Left kidney (tissue), 2 donors: ENCODE data around the gene SEC16A. TPM values are rescaled to one million over a fixed set of nuclear protein-coding genes. Genes with fewer than 3 reads are reported as not detected.
A peak's percentile ranks its signal among the peaks of the same experiment; 100 is the strongest.

ENCODE experiments used
- DNase-seq: peaks from one replicate; pipeline ENCODE4 v3.0.0-alpha.2; 2013
- polyA plus RNA-seq: library from polyadenylated mRNA; unstranded; fragments of 120-200 nt; gene quantifications from one replicate; pipeline ENCODE4 v1.2.1, GENCODE V29; 2013; ENCODE audit not compliant: insufficient read length

Gene SEC16A
- polyA plus RNA-seq, 1 donor, result 68.5 TPM

DNA sequence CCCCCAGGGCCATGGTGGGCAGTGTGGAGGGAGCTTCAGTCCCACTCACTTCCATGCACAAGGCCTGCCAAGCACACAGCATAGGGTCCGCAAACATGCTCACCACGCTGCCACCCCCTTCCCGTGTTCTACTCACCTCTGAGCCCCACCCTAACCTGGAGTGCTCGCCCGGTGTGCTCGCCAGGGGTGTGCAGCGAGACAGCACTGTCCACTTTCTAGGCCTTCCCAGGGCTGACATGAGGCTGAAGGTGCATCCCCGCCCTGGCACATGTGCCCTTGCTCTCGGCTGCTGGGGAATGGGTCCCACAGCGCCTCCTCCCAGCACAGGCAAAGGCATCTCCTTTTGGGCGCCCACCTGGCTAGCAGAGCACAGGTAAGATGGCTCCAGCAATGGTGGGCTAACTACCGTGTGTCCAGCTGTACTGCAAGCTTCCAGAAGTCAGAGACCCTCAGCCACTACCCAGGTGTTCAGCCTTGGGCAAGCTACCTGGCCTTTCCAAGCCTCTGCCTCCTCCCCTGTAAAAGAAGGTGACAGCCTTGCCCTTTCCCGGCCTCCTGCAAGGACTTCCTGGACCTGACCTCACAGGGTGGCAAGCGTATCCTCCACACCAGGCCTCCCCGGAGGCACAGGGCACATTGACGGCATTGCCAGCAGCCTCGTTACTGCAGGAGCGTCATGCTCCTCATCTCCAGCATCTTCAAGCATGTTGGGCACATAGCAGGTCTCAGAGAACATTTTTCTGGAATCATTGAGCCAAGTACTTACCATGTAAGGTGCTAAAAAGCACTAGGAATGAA, 4.2 kb upstream of the SEC16A start:
- no peak for DNase-seq

DNA sequence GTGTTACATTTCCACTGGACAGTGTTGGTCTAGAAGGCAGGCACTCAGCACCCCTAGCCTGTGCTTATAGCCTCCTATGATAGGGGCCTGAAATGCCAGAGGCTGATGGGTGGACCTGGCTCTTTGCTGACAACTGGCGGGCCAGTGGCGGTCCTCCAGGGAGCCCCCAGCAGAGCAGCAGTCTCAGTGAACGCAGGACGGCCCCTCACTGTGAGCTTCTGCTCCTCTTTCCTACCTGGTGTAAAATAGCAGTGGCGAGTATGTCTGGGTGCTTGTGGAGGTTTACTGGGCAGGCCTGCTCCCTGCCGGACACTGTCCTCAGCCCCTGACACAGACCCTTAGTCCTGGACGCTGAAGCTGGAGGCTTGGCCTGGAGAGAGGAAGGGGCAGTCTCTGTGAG, 3.3 kb upstream of the SEC16A start:
- no peak for DNase-seq

DNA sequence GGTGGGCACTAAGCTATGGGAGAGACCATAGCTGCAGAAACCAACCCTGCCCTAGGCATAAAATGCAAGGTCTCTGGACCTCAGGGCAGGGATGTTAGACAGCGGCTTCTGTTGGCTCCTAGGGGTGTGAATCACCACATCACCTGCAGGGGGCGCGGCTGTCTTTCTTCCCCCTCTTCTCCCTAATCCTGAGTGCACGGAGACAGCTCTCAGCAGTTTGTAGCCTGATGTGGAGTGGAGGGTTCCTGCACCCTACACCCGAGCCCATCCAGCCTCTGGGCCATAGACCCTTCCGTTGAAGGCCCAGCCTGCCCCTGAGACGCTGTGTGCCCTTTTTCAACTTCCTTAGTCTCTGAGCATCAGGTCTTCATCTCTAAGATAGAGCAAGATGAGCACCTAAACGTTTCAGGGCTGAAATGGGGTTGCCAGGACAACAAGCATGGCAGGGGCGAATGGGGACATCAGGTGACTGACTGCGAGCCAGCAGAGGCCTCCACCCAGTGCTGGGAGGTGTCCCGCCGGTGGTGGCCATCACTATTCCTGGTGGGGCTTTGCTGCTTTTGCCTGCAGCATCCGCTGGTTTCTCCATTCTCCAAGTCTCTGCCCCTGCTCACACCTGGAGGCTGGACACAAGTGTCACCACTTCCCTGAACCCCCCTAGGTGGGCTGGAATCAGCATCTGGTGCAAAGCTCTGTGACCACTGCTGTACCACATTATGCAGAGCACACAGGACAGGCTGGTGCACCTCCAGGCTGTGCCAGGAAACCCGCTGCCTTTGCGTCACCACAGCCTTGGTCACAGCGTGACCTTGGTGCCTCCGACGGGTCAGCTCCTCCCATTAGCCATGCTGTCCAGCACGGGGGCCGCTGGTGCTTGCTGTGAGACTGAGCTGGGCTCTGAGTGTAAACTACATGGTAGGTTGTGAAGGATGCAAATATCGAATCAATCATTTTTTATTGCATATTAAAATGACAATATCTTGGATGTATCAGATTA, 2.5 kb upstream of the SEC16A start:
- DNase-seq, result peak; percentile 73

DNA sequence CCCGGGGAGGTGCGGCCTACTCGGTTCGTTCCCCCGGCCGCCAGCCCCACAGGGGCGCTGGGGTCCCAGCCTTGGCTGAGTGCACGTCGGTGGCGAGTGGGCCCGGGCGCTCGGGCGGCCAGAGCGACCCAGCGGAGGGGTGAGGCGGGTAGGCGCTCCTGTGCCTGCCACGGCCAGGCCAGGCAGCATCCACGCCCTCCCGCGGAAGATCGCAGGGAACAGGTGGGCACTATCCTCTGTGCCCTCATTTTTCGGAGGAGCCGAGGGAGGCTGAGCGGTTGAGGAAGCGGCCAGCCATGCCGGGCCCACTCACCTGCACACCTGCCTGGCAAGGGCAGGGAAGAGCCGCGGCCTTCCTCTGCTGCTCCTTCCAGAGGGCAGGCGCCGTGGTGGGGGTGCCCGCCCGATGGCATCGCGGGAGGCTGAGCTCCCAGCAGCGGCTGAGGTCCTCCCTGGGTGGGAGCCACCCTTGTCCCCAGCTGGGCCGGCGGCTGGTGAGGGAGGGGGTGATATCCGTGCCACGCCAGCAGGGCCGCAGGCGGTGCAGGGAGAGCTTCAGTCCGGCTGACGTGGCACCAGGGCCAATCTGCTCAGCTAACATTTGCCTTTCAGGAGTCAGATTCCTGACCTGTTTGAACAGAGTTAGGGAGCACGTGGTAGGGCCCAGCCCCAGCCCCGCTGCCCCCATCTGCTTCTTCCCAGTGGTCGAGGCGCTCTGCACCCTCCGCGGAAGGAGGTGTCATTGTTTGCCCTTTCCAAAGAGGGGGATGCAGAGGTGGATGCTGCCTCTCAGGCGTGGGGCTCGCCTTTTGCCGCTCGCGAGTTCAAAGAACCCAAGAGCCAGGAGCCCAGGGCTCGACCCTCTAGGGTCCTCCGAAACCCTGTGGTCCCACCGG, 1.6 kb upstream of the SEC16A start:
- DNase-seq, result no peak

DNA sequence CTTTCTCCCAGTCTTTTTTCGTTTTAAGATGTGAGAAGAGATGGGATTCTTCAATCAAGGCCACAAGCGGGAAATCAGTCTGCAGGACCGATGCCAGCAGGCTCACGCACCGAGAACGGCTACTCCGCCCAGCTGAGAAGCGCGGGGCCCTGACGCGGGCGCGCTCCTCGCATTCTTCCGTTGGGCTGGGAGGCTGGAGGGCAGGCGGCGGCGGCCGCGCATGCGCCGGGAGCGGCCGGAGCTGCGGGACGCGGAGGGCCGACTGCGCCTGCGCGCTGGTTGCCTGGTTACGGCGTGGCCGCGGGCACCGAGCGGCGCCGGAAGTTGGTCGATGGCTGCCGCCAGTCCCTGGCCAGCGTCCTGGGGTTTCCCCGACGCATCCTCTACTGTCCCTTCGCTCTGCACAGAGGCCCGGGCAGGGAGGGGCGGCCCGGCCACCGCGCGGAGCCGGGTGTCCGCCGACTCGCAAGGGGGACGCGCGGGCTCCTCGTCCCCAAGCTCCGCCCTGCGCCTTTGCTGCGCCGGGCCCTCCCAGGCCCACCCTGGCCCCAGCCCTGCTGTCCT, 831 bp upstream of the SEC16A start:
- DNase-seq, result peak; percentile 88

DNA sequence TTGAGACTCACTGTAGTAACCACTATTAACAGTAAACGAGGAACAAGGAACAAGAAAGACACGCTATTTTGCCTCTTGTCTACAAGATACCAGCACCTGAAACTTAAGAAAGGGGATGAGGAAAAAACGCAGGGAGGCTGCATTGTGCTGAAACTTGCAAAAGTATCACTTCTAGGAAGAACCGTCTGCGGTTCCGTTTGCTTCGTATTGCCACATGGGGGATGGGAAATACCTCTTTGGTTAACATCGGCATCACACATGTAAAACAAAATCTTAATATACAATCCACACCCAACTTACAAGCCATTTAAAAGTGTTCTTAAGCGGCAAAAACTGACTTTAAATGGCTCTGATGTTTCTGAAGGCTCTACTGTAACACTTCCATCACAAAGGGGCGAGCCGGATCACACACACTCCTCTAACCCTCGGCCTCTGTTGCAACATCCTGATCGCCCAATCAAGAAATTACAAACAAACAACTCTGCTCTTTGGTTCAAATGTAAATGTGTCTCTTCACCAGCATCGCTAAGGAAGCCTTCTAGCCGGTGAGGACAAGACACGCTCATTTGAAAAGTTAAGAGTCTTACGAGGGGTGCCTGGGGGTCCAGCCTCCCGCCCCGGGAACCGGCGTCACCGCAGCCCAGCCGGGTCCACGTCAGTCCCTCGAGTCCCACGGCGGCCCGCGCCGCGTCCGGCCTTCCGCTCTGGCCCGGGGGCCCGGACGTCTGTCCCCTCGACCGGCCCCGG, 621 bp downstream of the SEC16A start:
- DNase-seq, result no peak

DNA sequence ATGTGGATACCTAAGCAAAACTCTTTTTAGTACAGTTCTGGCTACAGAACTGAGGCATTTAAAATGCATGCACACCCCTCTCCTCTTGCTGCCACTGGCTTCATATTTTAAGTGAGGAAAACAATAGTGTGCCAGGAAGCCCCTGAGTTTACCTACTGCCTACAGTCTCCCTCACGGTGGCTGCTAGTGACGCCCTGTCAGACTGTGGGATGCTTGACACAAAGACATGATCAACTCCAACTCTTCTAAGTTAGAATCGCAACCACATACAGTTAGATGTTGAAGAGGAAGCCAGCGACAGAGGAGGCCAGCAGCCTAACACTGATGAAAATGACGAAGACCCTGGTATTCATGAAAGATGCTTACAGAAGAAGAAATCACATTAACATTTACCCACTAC, 1.3 kb downstream of the SEC16A start:
- no peak for DNase-seq

DNA sequence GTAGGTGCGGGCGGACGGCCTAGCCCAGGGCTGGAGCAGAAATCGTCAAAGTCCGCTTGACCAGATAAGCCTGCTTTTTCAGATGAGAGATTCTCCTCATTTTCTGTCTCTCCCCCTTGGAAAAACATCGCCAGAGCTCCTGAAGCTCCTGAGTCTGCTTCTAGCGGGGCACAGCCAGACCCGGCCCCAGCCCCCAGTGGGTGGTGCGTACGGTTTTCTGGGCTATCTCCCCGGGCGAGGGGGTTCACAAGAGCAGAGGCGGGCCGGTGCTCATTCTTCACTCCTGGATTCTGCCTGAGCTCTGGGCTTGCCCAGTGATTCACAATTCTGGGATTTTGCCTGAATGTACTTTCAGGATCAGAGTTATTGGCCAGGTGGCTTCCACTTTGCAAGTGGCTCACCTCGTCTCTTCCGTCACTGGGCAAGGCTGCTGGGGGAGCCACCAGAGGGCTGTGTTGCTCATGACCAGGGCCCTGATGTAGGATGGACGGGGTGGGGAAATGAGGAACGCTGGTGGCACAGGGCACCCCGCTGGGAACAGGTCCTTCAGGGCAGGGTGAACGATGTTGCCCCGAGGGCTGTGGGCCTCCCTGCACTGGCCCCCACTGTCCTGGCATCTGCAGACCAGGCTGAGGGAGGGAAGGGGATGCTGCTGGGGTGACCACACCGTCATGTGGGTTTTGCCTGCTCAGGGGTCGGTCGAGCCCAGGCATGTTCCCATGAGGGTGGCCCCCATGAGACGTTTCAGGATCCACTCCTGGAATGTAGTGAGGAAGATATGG, 6.3 kb downstream of the SEC16A start:
- DNase-seq, result no peak

DNA sequence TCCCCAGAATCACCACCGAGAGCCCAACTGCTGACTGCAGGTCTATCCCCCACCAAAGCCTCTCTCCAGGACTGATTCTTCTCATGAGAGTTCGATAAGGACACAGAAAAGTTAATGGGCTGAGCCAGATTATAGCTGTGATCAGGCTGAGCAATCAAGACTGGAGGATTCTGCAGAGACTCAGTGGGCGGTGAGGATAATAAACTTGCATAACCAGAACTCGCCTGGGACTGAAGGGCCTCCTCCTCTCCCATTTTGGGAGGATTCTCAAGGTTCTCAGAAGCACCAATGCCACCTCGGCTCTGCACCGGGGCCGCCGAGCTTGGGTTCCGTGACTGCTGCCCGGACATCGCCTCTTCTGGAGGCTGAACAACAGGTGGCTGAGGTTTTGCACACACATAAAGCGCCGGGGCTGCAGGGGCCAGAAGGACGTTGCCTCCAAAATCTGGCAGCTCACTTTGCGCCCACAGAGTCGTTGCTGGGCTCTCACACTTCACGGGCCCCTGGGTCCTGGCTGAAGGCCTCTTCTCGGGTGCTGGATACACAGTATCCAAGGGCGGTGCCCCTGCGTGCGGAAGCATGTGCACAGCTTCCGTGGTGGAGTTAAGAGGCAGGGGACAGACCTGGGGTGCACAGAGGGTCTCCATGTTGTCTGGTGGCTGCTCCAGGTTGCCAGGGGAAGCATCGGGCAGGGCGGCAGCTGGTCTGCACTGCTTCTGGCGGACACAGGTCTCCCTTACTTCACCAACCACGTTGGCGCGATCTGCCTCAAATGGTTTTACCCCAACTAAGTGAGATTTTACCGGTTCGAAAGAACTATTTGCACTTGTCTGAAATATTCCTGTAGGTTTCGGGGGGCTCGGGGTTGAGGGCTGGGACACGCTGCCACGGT, 7.6 kb downstream of the SEC16A start:
- no peak for DNase-seq

DNA sequence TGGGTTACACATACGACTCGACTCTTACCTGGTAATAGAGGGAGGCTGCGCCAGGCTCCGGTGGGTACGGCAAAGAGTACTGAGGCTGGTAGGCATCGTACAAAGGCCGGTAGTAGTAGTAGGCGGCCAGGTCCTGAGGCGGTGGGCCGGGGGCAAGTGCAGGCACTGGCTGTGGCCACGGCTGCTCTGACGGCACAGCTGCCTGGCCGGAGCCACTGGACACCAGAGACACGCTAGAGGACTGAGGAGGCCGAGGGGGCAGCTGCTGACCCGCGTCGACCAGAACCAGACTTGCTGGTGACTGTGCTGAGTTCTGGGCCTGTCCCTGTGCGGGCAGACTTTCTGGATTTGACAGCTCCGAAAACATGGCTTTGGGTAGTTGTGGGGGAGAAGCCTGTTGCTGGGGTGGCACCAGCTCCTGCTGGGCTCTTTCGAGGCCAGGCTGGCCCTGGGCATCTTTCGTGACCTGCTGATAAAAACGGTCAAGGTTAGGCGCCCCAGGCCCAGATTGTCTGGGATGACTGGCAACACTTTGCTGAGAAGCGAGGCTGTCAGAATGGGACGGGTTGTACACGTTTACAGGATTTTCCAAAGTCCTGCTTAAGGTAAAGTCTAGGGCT, 8.7 kb downstream of the SEC16A start:
- no peak for DNase-seq

DNA sequence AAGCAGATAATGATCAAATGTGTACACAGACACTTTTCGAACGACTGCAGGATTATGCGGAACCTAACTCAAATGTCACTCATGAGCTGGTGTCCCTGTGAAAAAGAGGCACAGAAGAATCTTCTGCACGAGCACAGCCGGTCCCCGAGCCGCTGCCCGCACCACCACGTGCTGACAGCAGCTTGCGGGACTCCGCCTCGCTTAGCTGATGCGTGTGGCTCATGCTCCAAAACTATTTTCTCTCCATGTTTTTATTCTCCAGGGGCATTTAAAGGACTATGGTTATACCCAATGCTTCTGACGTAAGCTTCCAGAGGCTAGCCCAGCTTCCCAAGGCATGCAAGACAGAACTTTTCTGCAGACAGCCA, 9.5 kb downstream of the SEC16A start:
- no peak for DNase-seq

DNA sequence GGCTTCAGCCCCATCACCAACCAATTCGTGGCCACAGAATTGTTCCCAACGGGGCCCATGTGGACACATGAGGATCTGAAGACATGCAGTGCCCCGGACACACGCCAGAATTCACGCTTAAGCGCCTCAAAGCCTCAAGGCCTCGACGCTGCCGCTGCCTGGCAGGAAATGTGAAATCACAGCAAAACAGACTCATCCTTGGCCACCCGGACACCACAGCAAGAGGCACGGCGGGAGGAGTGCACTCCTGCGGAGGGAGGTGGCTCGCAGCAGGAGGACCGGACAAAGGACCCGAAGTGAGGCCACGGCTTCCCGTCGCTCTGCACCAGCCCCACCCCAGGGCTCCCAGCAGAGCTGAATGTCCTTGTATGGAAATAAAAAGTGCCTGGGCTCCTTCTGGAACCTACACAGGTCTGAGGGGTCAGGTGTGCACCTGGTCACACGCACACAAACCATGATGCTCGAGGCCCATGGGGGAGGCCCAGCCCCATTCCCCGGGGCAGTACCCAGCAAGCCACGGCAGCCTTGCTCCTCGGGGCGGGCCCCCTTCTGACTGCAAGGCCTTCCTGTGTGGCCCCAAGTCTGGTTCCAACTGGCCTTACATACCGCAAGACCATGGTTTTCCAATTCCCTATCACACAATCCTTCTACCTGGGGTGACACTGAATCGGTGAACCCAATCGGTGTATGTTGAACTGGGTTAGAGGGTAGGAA, 10.0 kb downstream of the SEC16A start:
- no peak for DNase-seq

DNA sequence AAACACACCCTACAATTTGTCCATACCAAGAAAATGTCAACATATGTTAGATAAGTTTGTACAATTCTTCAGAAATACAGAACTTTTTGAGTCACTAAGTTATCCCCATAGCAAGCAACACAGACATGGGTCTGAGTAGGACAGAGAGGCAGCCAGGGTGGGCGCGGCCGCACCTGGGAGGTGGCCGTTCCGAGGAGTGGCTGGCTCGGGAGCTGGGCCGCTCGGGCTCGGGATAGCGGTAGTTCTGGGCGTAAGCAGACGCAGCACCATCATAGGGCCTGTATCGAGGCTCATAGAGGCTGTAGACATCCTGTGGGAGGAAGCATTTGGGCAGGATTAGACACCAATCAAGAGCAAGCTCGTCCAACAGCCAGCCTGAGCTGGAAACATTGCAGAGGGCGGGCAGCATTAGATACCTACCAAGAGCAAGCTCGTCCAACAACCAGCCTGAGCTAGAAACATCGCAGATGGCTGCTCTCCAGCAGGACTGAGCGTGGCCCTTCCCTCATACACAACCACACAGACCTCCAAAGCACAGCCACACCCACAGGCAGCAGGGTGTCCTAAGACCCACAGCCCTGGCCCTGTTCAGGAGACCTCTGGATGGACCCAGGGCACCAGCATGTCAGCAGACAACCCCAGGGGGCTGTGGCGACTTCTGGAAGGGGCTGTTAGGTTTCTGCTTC, 10.9 kb downstream of the SEC16A start:
- no peak for DNase-seq

DNA sequence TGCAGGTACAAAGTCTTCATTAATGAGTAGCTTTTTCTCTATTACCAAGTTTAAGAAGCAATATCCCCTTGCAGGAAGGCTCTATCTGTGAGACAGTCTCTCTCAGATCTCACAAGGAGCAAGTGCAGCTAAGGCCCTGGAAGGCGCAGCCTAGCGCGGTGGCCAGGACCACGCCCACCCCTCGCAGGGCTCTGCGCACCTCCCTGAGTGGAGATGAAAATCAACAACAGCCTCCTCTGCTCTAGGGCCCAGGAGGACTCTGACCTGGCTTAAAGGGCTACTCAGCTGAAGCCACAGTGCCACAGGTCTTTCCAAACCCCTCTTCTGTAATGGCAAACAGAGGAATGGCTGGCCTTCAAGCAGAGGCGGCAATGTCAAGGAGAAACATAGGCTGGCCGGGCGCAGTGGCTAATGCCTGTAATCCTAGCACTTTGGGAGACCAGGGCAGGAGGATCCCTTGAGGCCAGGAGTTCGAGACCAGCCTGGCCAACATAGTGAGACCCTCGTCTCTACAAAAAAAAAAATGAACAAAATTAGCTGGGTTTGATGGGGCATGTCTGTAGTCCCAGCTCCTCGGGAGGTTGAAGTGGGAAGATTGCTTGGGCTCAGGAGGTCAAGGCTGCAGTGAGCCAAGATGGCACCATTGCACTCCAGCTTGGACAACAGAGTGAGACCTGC, 11.9 kb downstream of the SEC16A start:
- no peak for DNase-seq

DNA sequence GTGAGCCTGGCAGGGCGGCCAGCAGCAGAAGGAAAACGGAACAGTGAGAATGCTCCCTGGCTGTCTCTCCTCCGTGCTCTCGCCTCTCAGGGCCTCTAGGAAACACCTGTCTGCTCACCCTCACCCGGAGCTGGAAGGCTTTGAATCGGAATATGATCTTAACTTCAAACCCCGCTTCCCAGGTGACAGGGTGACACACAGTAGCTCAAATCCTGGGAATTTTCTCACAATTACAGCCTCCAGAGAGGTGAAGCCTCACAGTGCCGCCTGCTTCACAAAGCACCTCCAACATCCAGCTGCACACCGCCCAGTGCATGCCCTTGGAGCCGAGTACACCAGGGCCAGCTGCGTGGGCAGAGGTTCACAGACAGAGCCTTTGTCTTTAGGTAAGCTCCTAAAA, 12.5 kb downstream of the SEC16A start:
- DNase-seq, result no peak

DNA sequence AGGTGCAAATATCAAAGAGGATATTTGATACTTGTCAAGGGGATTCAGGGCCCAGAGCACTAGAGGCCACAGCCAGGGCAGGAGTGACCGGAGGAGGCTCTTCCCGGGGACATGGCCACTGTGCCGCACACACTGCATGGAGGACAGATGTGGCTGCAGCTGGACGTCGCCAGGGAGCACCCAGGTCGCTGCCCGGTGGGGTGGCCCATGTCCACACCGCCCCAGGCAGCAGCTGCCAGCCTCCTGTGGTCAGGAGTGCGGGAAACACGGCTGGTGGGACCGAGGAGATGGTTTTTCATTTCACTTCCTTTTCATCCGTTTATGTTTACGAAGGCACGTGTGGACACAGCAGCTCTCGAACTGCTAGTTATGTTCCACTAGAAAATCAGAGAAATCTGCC, 15.1 kb downstream of the SEC16A start:
- no peak for DNase-seq

DNA sequence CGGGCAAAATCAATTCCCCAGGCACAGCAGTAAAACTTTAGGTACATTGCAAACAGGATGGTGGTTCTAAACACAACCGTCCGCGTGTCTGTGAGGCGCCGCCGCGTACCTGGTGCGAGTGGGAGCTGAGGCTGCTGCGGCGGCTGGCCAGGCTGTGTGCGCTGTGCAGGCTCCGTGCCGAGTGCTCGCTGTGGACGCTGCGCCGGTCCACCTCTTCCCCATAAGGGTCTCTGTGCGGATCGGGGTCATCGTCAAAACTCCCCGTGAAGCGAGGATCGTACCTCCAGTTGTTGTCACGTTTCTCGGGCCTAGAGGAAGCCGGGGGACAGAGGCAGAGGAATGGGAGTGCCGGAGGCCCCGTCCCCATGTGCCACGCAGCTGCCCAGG, 16.7 kb downstream of the SEC16A start:
- DNase-seq, result no peak
